ENCODE data around the gene CMSS1. TPM values are rescaled to one million over a fixed set of nuclear protein-coding genes. Genes with fewer than 3 reads are reported as not detected.

The CMSS1 gene
- polyA plus RNA-seq, 1 of the 3 experiments (the other 2 are of a cell fraction), result 9.1 TPM

GRCh38 chr3:100158918-100159330 lies 341.3 kb downstream of the CMSS1 start:
- peak overlapping the region; percentile 84 to 95 for H3K27ac ChIP-seq (ENCODE audit: low read depth in 2 of 2, low read length in 1 of 2)
- peak; percentile 74 for DNase-seq
- no peaks in the 10 kb centered on the region for H3K9me2 ChIP-seq
- peak overlapping the region; percentile 49 for H3K4me2 ChIP-seq
- 22% methylated on average over 2 of the region's 2 CpGs for WGBS (ENCODE audit: low lambda C conversion rate)
- H3F3A ChIP-seq (replicated peaks; ENCODE audit: insufficient read depth), result peaks cover 38% of the 10 kb centered on the region
- H3K4me1 ChIP-seq (ENCODE audit: control insufficient read depth in 1 of 2, insufficient read depth in 2 of 2, low read depth in 1 of 2, low read length in 1 of 2), result peaks cover 24 to 27% of the 10 kb centered on the region in 2 experiments
- ChIA-PET CTCF (interaction anchor here (0.7 to 4.4 kb wide), 9 partner anchors 38 to 325 kb away, joined by 3 to 23 read pairs (median 3); no protein-coding TSS in a partner anchor), POLR2A (no interaction called here)
- H4K20me1 ChIP-seq (ENCODE audit: insufficient read depth), result no peaks in the 10 kb centered on the region
- no peaks in the 10 kb centered on the region for H3K79me2 ChIP-seq (ENCODE audit: insufficient read depth)
- H3K9ac ChIP-seq, result peak overlapping the region; percentile 34; the same call in 1 of the 2 replicates
- no peak overlapping the region for H2AFZ ChIP-seq (ENCODE audit: low read depth)
- H3K36me3 ChIP-seq (replicated peaks in 1 of 2; ENCODE audit: control insufficient read depth in 1 of 2, insufficient read depth in 2 of 2, low read length in 1 of 2), result peaks cover 0 to 13% of the 10 kb centered on the region in 2 experiments
- no peak overlapping the region for H3K4me3 ChIP-seq (ENCODE audit: low read depth in 2 of 2, low read length in 1 of 2)
- no peaks in the 10 kb centered on the region for H3K27me3 ChIP-seq (ENCODE audit: insufficient read depth)
- peaks cover 17% of the 10 kb centered on the region; the same call in 1 of the 2 replicates for H3K9me3 ChIP-seq
- TF ChIP-seq TAF1 (IDR thresholded peaks at IDR 0.05; ENCODE audit: borderline replicate concordance, low read depth, low read length) (no peak), ELF1 (IDR thresholded peaks at IDR 0.05) (no peak), USF1 (IDR thresholded peaks at IDR 0.05; ENCODE audit: borderline replicate concordance, low read depth) (no peak), EZH2phosphoT487 (IDR thresholded peaks at IDR 0.05; ENCODE audit: borderline replicate concordance, low read depth) (no peak), MEF2A (IDR thresholded peaks at IDR 0.05; ENCODE audit: borderline replicate concordance, low read depth) (no peak), MAX (IDR thresholded peaks at IDR 0.05; ENCODE audit: low read depth) (no peak), POLR2AphosphoS5 (IDR thresholded peaks at IDR 0.05; ENCODE audit: low read depth, low read length) (peak; percentile 71; the same call in 1 of the 2 replicates), YY1 (IDR thresholded peaks at IDR 0.05; ENCODE audit: low read depth) (no peak), SMC3 (IDR thresholded peaks at IDR 0.05; ENCODE audit: low read depth, low read length) (no peak), CHD2 (IDR thresholded peaks at IDR 0.05; ENCODE audit: low read length, partially characterized antibody) (peak; percentile 89), NFIC (IDR thresholded peaks at IDR 0.05; ENCODE audit: borderline replicate concordance) (peak; percentile 63; the same call in 1 of the 2 replicates), EP300 (IDR thresholded peaks at IDR 0.05; ENCODE audit: borderline replicate concordance in 1 of 2, low read depth in 1 of 2, low read length in 1 of 2) (peak in 1 of 2 experiments; percentile 94; a peak in 2 of 4 replicates), TCF12 (IDR thresholded peaks at IDR 0.05) (peak; percentile 80), NRF1 (IDR thresholded peaks at IDR 0.05; ENCODE audit: low read depth, low read length) (no peak), JUND (IDR thresholded peaks at IDR 0.05) (no peak), ZBTB33 (IDR thresholded peaks at IDR 0.05; ENCODE audit: borderline replicate concordance, low read depth) (no peak), TEAD4 (IDR thresholded peaks at IDR 0.05; ENCODE audit: borderline replicate concordance, insufficient read depth) (no peak), RAD21 (IDR thresholded peaks at IDR 0.05; ENCODE audit: low read length) (peak; percentile 30), GABPA (IDR thresholded peaks at IDR 0.05; ENCODE audit: low read depth) (no peak), RFX5 (IDR thresholded peaks at IDR 0.05; ENCODE audit: low read length) (no peak), RCOR1 (IDR thresholded peaks at IDR 0.05; ENCODE audit: low read length) (peak; percentile 95), FOXM1 (IDR thresholded peaks at IDR 0.05; ENCODE audit: low read depth) (no peak; the same call in 1 of the 2 replicates), GATA2 (CRISPR knock-in tag; IDR thresholded peaks at IDR 0.05) (peak; percentile 93), CTCF (IDR thresholded peaks at IDR 0.05) (no peak), FOSL2 (IDR thresholded peaks at IDR 0.05; ENCODE audit: borderline replicate concordance, low read depth) (no peak), MXI1 (IDR thresholded peaks at IDR 0.05; ENCODE audit: low read depth, low read length) (no peak)
- TF ChIP-seq, protein P1, sequence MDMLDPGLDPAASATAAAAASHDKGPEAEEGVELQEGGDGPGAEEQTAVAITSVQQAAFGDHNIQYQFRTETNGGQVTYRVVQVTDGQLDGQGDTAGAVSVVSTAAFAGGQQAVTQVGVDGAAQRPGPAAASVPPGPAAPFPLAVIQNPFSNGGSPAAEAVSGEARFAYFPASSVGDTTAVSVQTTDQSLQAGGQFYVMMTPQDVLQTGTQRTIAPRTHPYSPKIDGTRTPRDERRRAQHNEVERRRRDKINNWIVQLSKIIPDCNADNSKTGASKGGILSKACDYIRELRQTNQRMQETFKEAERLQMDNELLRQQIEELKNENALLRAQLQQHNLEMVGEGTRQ (IDR thresholded peaks at IDR 0.05; ENCODE audit: borderline replicate concordance, low read depth, low read length), result no peak
- TF ChIP-seq, protein P2, sequence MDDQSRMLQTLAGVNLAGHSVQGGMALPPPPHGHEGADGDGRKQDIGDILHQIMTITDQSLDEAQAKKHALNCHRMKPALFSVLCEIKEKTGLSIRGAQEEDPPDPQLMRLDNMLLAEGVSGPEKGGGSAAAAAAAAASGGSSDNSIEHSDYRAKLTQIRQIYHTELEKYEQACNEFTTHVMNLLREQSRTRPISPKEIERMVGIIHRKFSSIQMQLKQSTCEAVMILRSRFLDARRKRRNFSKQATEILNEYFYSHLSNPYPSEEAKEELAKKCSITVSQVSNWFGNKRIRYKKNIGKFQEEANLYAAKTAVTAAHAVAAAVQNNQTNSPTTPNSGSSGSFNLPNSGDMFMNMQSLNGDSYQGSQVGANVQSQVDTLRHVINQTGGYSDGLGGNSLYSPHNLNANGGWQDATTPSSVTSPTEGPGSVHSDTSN (IDR thresholded peaks at IDR 0.05), result peak; percentile 26; the same call in 1 of the 2 replicates

All from SK-N-SH (cell line).